PFSK-1 (cell line): Measurements from ENCODE around the gene CPAMD8.

Experiments
- POLR2AphosphoS5 ChIP-seq: IDR thresholded peaks from 2 replicates; pipeline ENCODE4 v1.6.1; 2012; ENCODE audit warnings: low read depth, mild to moderate bottlenecking, control low read depth, low read length, moderate library complexity
- REST ChIP-seq, 2 experiments: IDR thresholded peaks; 2 replicates each; pipeline versions ENCODE4 v1.6.1 to v1.8.0; 2011 to 2012; ENCODE audit warnings: low read depth in 2 of 2, low read length in 2 of 2, control low read depth in 1 of 2, inconsistent platforms in 1 of 2, mild to moderate bottlenecking in 1 of 2, moderate library complexity in 1 of 2; ENCODE audit not compliant: insufficient read depth in 1 of 2

- TF ChIP-seq POLR2AphosphoS5 (no peak), REST (IDR thresholded peaks at IDR 0.05; ENCODE audit: insufficient read depth in 1 of 2, low read depth in 2 of 2, low read length in 2 of 2) (no peak)
Observed at GRCh38 chr19:17037966-17038500, 11.4 kb upstream of the CPAMD8 start.
